H4 (cell line): Measurements from ENCODE around the gene PKN1. TPM values are rescaled to one million over a fixed set of nuclear protein-coding genes. Genes with fewer than 3 reads are reported as not detected.
"Not testable (repeated sequence)": the region's sequence is repeated elsewhere in the genome, so short reads cannot be mapped to it uniquely, and the experiment has no call there.

Experiments used
- DNase-seq: peaks from one replicate; pipeline ENCODE4 v3.0.0-alpha.2; 2015; ENCODE audit warnings: low spot score
- total RNA-seq: library from RNA; depleted of rRNA; stranded (reverse); fragments of >200 nt; shearing (Covaris generic); gene quantifications from 2 replicates; pipeline ENCODE4 v1.2.3, GENCODE V29; 2014

PKN1 gene
- total RNA-seq, 1 experiment from 2014 or later = 19.0 TPM

GRCh38 chr19:14487370-14488125 is 54.4 kb downstream of the PKN1 start:
- DNase-seq = no peak

GRCh38 chr19:14492756-14493337 is 59.7 kb downstream of the PKN1 start:
- no peak for DNase-seq

- no peak for DNase-seq
Measured at GRCh38 chr19:14494411-14494810, 61.3 kb downstream of the PKN1 start.

GRCh38 chr19:14494910-14495671 is 62.0 kb downstream of the PKN1 start:
- no peak for DNase-seq

GRCh38 chr19:14495672-14496028 is 62.5 kb downstream of the PKN1 start:
- DNase-seq = no peak

- DNase-seq = peak; percentile 99
Measured at GRCh38 chr19:14496029-14496833, 63.1 kb downstream of the PKN1 start, which contains the start of gene GIPC1. Gene GIPC1 (minus strand): TSS chr19:14496127. CDS start chr19:14482976, 13,151 bp downstream.

GRCh38 chr19:14496834-14497227 is 63.7 kb downstream of the PKN1 start:
- no peak for DNase-seq

- no peak for DNase-seq
Measured at GRCh38 chr19:14497228-14497921, 64.3 kb downstream of the PKN1 start.

GRCh38 chr19:14502334-14503092 is 69.4 kb downstream of the PKN1 start:
- DNase-seq = no peak

- no peak for DNase-seq
Measured at GRCh38 chr19:14503285-14503684, 70.2 kb downstream of the PKN1 start.

GRCh38 chr19:14504575-14504974 is 71.5 kb downstream of the PKN1 start:
- DNase-seq = not testable (repeated sequence)

- DNase-seq = peak; percentile 76
Measured at GRCh38 chr19:14505488-14506239, 72.6 kb downstream of the PKN1 start.

- DNase-seq = no peak
Measured at GRCh38 chr19:14507704-14508542, 74.8 kb downstream of the PKN1 start.

- peak; percentile 39 for DNase-seq
Measured at GRCh38 chr19:14510311-14511228, 77.5 kb downstream of the PKN1 start.

GRCh38 chr19:14511229-14511593 is 78.1 kb downstream of the PKN1 start:
- no peak for DNase-seq

GRCh38 chr19:14512406-14512961 is 79.4 kb downstream of the PKN1 start:
- DNase-seq = no peak

- no peak for DNase-seq
Measured at GRCh38 chr19:14514215-14514863, 81.2 kb downstream of the PKN1 start.
